Measurements from ENCODE around the gene AGXT2. TPM values are rescaled to one million over a fixed set of nuclear protein-coding genes. Genes with fewer than 3 reads are reported as not detected.

AGXT2 gene
- total and polyA plus RNA-seq, 9 of the 15 experiments (the other 6 are each of a cell fraction or from before 2014, with no cell fraction given), result not detected

DNA sequence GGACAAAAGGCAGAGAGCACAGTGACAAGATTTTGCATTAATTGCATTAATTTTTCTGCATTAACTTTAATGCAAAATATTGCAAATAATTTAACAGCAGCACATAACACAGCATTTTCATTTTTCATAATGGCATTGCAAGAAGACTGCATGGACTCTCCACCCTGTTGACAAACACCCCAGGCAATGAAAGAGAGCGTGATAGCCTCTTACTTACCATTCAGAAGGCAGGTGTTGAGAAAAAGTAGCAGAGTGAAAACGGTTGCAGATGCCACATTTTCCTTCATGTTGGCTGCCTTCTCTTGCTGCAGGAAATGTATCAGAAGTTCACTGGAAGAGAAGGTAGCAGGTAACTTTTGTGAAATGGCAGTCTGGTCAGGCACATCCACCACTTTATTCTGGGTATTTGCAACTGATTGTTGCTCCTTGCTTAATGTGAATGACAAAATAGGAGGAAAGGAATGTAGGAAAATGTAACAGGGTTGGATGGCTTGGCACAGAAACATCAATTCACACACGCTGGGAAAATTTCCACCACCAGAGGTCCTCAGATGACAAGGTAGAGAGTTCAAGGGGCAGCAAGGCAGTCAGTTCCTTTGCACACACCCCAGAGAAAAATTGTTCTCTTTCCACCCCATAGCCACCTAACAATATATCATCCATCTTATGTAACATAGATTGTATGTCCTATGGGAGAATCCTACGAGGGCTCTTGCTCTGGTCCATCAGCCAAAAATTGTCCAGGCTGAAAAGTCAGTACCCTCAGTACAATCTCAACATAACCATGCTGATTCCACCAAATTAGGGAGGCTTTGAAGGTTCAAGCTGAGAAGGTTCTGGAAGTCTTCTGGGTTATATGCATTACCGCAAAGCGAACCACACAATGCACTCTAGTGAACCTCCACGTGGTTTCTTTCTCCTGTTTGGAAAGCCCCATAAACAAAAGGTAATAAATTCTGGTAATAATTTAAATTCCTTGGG lies 41.9 kb upstream of the AGXT2 start:
- no peak overlapping the region for H3K4me3 ChIP-seq
- H3K36me3 ChIP-seq (ENCODE audit: control insufficient read depth, insufficient read depth, low read length), result no peaks in the 10 kb centered on the region
- no peaks in the 10 kb centered on the region for H3K9me3 ChIP-seq (replicated peaks; ENCODE audit: control insufficient read depth, insufficient read depth, low read depth, low read length)
- ChIA-PET POLR2A (interaction anchor here (0.8 kb wide), 1 partner anchor 229 kb away, joined by 3 read pairs; no protein-coding TSS in a partner anchor), CTCF (ENCODE audit: low intra/inter-chr PET ratio) (interaction anchor here (0.6 to 2.1 kb wide), 3 partner anchors 113 to 836 kb away, joined by 3 to 33 read pairs (median 3); no protein-coding TSS in a partner anchor)
- intact Hi-C loops (cut with micrococcal nuclease), result loop anchor here (1.0 to 2.0 kb wide), 4 partner anchors 94 to 837 kb away; no protein-coding TSS in a partner anchor
- in situ Hi-C loops (cut with MboI), result loop anchor here (5.0 kb wide), 1 partner anchor 833 kb away; no protein-coding TSS in a partner anchor
- H3K27ac ChIP-seq (ENCODE audit: extremely low read depth, low read depth, low read length), result no peak overlapping the region
- H3K79me2 ChIP-seq (ENCODE audit: control insufficient read depth, insufficient read depth, low read length), result no peaks in the 10 kb centered on the region
- 0% methylated on average over 7 of the region's 7 CpGs for WGBS (ENCODE audit: insufficient coverage, low coverage, missing lambda C conversion rate)
- H3K4me1 ChIP-seq (replicated peaks in 1 of 2; ENCODE audit: control insufficient read depth in 2 of 2, insufficient read depth in 2 of 2, low read length in 2 of 2), result no peaks in the 10 kb centered on the region
- no peaks in the 10 kb centered on the region for H4K20me1 ChIP-seq (replicated peaks; ENCODE audit: control insufficient read depth, insufficient read depth, low read length)
- H3K4me2 ChIP-seq (ENCODE audit: insufficient read depth, low read length), result no peak overlapping the region
- FAIRE-seq (peak; percentile 91), DNase-seq (ENCODE audit: extremely low read depth in 1 of 4, low spot score in 3 of 4) (peak; percentile 51 to 61 (median 53)), ATAC-seq (peak; percentile 87)
- H3K9me1 ChIP-seq (ENCODE audit: control insufficient read depth, insufficient read depth, low read length), result no peaks in the 10 kb centered on the region
- H2AFZ ChIP-seq (ENCODE audit: low read depth, low read length), result no peak overlapping the region
- BruUV-seq (replicated peaks), result no TSS peak
- no peaks in the 10 kb centered on the region; a peak in 1 of 5 replicates for H3K27me3 ChIP-seq (ENCODE audit: control insufficient read depth in 2 of 2, insufficient read depth in 2 of 2, low read length in 2 of 2)
- no peak overlapping the region for H3K9ac ChIP-seq (ENCODE audit: insufficient read depth in 1 of 2, low read depth in 2 of 2, low read length in 2 of 2)
- TF ChIP-seq HCFC1 (IDR thresholded peaks at IDR 0.05; ENCODE audit: low read depth, low read length) (no peak), ZNF717 (CRISPR knock-in tag; IDR thresholded peaks at IDR 0.05) (no peak), CREB1 (IDR thresholded peaks at IDR 0.05) (no peak), CREB1 (CRISPR knock-in tag; IDR thresholded peaks at IDR 0.05) (no peak), RAD21 (CRISPR knock-in tag; conservative IDR thresholded peaks at IDR 0.05 in 1 of 2, IDR thresholded peaks at IDR 0.05 in 1 of 2) (peak; percentile 81 to 90), ZNF212 (CRISPR knock-in tag; IDR thresholded peaks at IDR 0.05) (no peak), SMC3 (conservative IDR thresholded peaks at IDR 0.05; ENCODE audit: insufficient read depth, low read depth, low read length) (peak; percentile 70), FOXK1 (CRISPR knock-in tag; IDR thresholded peaks at IDR 0.05; ENCODE audit: borderline replicate concordance) (no peak), SP1 (CRISPR knock-in tag; IDR thresholded peaks at IDR 0.05) (no peak), ZNF12 (CRISPR knock-in tag; IDR thresholded peaks at IDR 0.05) (no peak), CC2D1A (IDR thresholded peaks at IDR 0.05) (no peak), KLF13 (tag; IDR thresholded peaks at IDR 0.05; ENCODE audit: borderline replicate concordance, low read depth) (no peak)
- TF ChIP-seq, protein P1, sequence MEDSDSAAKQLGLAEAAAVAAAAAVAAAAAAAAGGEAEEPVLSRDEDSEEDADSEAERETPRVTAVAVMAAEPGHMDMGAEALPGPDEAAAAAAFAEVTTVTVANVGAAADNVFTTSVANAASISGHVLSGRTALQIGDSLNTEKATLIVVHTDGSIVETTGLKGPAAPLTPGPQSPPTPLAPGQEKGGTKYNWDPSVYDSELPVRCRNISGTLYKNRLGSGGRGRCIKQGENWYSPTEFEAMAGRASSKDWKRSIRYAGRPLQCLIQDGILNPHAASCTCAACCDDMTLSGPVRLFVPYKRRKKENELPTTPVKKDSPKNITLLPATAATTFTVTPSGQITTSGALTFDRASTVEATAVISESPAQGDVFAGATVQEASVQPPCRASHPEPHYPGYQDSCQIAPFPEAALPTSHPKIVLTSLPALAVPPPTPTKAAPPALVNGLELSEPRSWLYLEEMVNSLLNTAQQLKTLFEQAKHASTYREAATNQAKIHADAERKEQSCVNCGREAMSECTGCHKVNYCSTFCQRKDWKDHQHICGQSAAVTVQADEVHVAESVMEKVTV (CRISPR knock-in tag; IDR thresholded peaks at IDR 0.05), result peak; percentile 67; the same call in 1 of the 2 replicates
- TF ChIP-seq, protein P2, sequence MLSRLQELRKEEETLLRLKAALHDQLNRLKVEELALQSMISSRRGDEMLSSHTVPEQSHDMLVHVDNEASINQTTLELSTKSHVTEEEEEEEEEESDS (CRISPR knock-in tag; IDR thresholded peaks at IDR 0.05), result no peak
- TF ChIP-seq, protein P3, sequence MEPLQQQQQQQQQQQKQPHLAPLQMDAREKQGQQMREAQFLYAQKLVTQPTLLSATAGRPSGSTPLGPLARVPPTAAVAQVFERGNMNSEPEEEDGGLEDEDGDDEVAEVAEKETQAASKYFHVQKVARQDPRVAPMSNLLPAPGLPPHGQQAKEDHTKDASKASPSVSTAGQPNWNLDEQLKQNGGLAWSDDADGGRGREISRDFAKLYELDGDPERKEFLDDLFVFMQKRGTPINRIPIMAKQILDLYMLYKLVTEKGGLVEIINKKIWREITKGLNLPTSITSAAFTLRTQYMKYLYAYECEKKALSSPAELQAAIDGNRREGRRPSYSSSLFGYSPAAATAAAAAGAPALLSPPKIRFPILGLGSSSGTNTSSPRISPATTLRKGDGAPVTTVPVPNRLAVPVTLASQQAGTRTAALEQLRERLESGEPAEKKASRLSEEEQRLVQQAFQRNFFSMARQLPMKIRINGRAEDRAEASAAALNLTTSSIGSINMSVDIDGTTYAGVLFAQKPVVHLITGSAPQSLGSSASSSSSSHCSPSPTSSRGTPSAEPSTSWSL (CRISPR knock-in tag; IDR thresholded peaks at IDR 0.05; ENCODE audit: borderline replicate concordance), result no peak
- TF ChIP-seq, protein P4, sequence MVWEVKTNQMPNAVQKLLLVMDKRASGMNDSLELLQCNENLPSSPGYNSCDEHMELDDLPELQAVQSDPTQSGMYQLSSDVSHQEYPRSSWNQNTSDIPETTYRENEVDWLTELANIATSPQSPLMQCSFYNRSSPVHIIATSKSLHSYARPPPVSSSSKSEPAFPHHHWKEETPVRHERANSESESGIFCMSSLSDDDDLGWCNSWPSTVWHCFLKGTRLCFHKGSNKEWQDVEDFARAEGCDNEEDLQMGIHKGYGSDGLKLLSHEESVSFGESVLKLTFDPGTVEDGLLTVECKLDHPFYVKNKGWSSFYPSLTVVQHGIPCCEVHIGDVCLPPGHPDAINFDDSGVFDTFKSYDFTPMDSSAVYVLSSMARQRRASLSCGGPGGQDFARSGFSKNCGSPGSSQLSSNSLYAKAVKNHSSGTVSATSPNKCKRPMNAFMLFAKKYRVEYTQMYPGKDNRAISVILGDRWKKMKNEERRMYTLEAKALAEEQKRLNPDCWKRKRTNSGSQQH (CRISPR knock-in tag; IDR thresholded peaks at IDR 0.05), result no peak

Measured in K562 (cell line).